Kidney (tissue), 14 donors: Measurements from ENCODE around the gene TTLL11. TPM values are rescaled to one million over a fixed set of nuclear protein-coding genes. Genes with fewer than 3 reads are reported as not detected.

Experiments
- DNase-seq, 5 donors: peaks; one replicate each; pipeline ENCODE4 v3.0.0-alpha.2; 2013 to 2020
- FAIRE-seq: peaks from 2 replicates; lab custom pipeline; 2012; peaks lifted over from hg19 to GRCh38; lab: Jason Lieb, UNC
- H3K27ac ChIP-seq, 2 donors: one replicate each; pipeline ENCODE4 v1.7.0; 2013; ENCODE audit warnings: low read depth in 2 of 2, low read length in 2 of 2, inconsistent platforms in 1 of 2
- H3K27me3 ChIP-seq: one replicate; pipeline ENCODE4 v1.7.1; 2013; ENCODE audit warnings: low read length, inconsistent platforms; ENCODE audit not compliant: control insufficient read depth, insufficient read depth
- H3K36me3 ChIP-seq, 3 donors: one replicate each; pipeline versions ENCODE4 v1.7.0 to v1.7.1; 2013; ENCODE audit warnings: low read length in 3 of 3, control low read depth in 1 of 3, inconsistent platforms in 1 of 3; ENCODE audit not compliant: insufficient read depth in 3 of 3, control insufficient read depth in 2 of 3
- H3K4me1 ChIP-seq, 3 donors: one replicate each; pipeline versions ENCODE4 v1.7.0 to v1.7.1; 2013; ENCODE audit warnings: low read length in 3 of 3, inconsistent platforms in 1 of 3, low read depth in 1 of 3; ENCODE audit not compliant: control insufficient read depth in 2 of 3, insufficient read depth in 2 of 3
- H3K4me3 ChIP-seq, 3 donors: one replicate each; pipeline versions ENCODE4 v1.7.0 to v1.8.1; 2013; ENCODE audit warnings: low read length in 3 of 3, control low read depth in 1 of 3, inconsistent platforms in 1 of 3
- H3K9ac ChIP-seq, 3 donors: one replicate each; pipeline versions ENCODE4 v1.7.0 to v1.7.1; 2013; ENCODE audit warnings: low read length in 3 of 3, control low read depth in 1 of 3, inconsistent platforms in 1 of 3
- H3K9me3 ChIP-seq, 3 donors: one replicate each; pipeline versions ENCODE4 v1.7.0 to v1.7.1; 2013; ENCODE audit warnings: low read length in 3 of 3, control low read depth in 1 of 3, inconsistent platforms in 1 of 3; ENCODE audit not compliant: control insufficient read depth in 2 of 3, insufficient read depth in 1 of 3
- intact Hi-C: fragments of 100-400 bp; cut with DNase I; formaldehyde crosslinking; loops from one replicate; pipeline ENCODE4 v1.11.1; 2022
- polyA plus RNA-seq: library from polyadenylated mRNA; stranded (reverse); fragments of 350-450 nt; fragmentation: Illumina TruSeq; extraction: RNeasy Lipid Tissue Mini Kit (QIAGEN cat#74804); gene quantifications from one replicate; pipeline ENCODE4 v1.2.3, GENCODE V29; 2014; ENCODE audit warnings: low read depth, low replicate concordance; ENCODE audit not compliant: insufficient read depth
- total RNA-seq: library from RNA; stranded (reverse); fragmentation: NEBNext Ultra II Directional; extraction: Animal tissue kit (Norgen Biotek cat#: 25700); gene quantifications from one replicate; pipeline ENCODE4 v1.2.1, GENCODE V29; 2021
- TF ChIP-seq, protein P1 (sequence below): IDR thresholded peaks from 3 replicates; pipeline ENCODE4 v1.5.1; 2012; ENCODE audit warnings: mild to moderate bottlenecking, moderate library complexity, borderline replicate concordance; ENCODE audit not compliant: insufficient read depth; ENCODE audit errors: extremely low read depth
- donor health status: control.
- donor health status: control.
- donor health status: control.
- donor health status: control.
- donor health status: control.
- donor health status: DM: yes; HTN: yes; CAD: no.
- donor health status: Normal renal cell carcinoma (clear cell type).

The TTLL11 gene
- total and polyA plus RNA-seq, 2 donors from 2014 or later = 2.3 to 10.0 TPM

DNA sequence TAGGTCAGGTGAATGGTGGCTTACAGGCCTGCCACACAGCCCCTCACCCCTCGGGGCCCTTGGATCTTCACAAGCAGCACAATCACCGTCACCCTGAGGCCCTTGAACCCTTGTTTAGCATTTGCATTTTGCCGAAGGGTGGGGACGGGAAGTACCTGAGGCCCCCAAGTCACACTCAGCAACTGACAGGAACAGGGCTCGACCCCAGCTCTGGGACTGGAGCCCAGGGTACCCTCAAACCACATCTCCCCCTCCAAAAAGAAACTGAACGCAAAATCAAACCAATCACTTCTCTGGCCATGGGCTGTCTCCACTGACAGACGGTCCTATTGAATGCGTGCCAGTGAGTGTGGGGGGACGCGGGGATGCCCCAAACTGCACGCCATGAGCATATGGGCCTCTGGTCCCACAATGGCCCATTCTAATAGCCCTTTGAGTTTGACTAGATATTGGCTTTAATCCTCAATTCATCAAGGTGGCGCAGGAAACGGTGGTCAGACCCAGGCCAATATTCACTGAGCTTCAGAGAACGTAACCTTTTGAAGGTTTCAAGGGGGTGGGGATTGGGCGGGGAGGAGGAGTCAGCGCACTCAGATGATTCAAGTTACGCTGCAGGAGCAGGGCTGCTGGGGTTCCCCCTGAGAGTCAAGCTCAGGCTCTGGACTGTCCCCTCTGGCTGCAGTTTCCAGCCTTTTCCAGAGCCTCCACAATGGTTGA is 265.7 kb downstream of the TTLL11 start:
- peak in 1 of 5 donors; percentile 42 for DNase-seq
- Histone ChIP-seq H3K36me3 (no peaks in the 10 kb centered on the region), H3K9me3 (no peaks in the 10 kb centered on the region), H3K27me3 (no peaks in the 10 kb centered on the region), H3K9ac (no peak overlapping the region), H3K4me3 (no peak overlapping the region), H3K27ac (no peak overlapping the region), H3K4me1 (no peaks in the 10 kb centered on the region)
- FAIRE-seq = no peak
- TF ChIP-seq, protein P1, sequence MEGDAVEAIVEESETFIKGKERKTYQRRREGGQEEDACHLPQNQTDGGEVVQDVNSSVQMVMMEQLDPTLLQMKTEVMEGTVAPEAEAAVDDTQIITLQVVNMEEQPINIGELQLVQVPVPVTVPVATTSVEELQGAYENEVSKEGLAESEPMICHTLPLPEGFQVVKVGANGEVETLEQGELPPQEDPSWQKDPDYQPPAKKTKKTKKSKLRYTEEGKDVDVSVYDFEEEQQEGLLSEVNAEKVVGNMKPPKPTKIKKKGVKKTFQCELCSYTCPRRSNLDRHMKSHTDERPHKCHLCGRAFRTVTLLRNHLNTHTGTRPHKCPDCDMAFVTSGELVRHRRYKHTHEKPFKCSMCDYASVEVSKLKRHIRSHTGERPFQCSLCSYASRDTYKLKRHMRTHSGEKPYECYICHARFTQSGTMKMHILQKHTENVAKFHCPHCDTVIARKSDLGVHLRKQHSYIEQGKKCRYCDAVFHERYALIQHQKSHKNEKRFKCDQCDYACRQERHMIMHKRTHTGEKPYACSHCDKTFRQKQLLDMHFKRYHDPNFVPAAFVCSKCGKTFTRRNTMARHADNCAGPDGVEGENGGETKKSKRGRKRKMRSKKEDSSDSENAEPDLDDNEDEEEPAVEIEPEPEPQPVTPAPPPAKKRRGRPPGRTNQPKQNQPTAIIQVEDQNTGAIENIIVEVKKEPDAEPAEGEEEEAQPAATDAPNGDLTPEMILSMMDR = no peak
- intact Hi-C loops = no loop called here

DNA sequence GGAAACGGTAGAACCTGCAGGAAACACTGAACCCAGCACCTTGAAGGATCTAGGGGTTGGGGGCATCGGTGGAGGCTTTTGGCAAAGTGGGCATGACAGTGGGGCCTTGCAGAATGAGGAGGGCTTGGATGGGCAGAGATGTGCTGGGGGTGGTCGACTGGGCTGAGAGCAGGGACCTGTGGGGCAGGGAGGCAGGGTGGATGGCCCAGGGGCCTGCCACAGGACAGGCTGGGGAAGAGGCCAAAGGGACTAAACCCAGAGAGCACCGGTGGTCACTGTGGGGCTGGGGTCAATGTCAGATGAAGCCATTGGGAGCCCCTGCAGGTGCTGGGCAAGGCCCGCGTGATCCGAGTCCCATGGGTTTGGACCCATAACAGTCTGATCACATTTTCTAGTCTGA is 266.4 kb downstream of the TTLL11 start:
- H3K36me3 ChIP-seq = no peaks in the 10 kb centered on the region
- H3K4me3 ChIP-seq = no peak overlapping the region
- DNase-seq (no peak), FAIRE-seq (no peak)
- TF ChIP-seq, protein P1 = no peak
- no peaks in the 10 kb centered on the region for H3K27me3 ChIP-seq
- H3K4me1 ChIP-seq = no peaks in the 10 kb centered on the region
- H3K9me3 ChIP-seq = no peaks in the 10 kb centered on the region
- H3K9ac ChIP-seq = no peak overlapping the region
- H3K27ac ChIP-seq = no peak overlapping the region
- intact Hi-C loops = no loop called here

DNA sequence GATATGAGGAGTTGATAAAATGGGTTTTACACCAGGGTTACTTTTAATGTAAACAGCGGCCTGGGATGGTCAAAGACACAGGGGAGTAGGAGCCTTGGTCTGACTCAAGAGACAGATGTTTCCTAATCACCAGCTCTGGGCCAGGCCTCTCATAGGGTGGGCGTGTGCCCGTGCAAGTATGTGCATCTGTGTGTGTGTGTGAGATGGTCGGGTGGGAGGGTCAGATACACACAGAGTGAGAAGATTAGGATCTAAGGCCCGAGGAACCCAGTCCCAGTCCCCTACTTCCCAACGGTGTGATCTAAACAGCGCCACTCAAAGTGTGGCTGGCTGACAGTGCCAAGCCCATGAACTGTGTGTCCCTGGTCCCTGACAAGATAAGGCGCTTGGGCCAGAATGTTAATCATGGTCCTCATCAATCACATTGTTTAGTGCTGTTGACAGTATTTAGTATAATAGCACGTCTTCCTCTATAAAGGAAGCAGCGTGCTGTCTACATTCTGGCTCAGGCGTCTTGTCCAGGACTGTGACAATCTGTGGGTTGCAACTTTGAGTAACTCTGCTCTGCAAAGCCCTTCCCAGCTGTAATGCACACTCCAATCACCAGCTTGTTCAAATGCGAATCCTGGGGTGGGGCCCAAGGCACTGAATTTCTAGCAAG is 267.9 kb downstream of the TTLL11 start:
- H3K4me1 ChIP-seq = no peaks in the 10 kb centered on the region
- TF ChIP-seq, protein P1 = no peak
- intact Hi-C loops = no loop called here
- no peak overlapping the region for H3K27ac ChIP-seq
- H3K4me3 ChIP-seq = no peak overlapping the region
- H3K36me3 ChIP-seq = no peaks in the 10 kb centered on the region
- no peak overlapping the region for H3K9ac ChIP-seq
- no peaks in the 10 kb centered on the region for H3K27me3 ChIP-seq
- FAIRE-seq (no peak), DNase-seq (no peak)
- H3K9me3 ChIP-seq = no peaks in the 10 kb centered on the region
